Trophoblast cell (in vitro differentiated cells and primary cell): Measurements from ENCODE around the gene TMEM144.

Source experiments
- DNase-seq, 2 donors: peaks; one replicate each; pipeline ENCODE4 v3.0.0-alpha.2; 2016
- H2AFZ ChIP-seq: 2 replicates; pipeline ENCODE4 v1.6.1; 2013; ENCODE audit warnings: low read length, moderate library complexity, mild to moderate bottlenecking; ENCODE audit not compliant: insufficient read depth, poor library complexity
- H2AK5ac ChIP-seq: 2 replicates; pipeline ENCODE4 v1.6.1; 2013; ENCODE audit warnings: mild to moderate bottlenecking, low read length
- H2BK120ac ChIP-seq: 2 replicates; pipeline ENCODE4 v1.6.1; 2013; ENCODE audit warnings: low read length, mild to moderate bottlenecking, moderate library complexity; ENCODE audit not compliant: insufficient read depth, poor library complexity
- H2BK12ac ChIP-seq: 2 replicates; pipeline ENCODE4 v1.6.1; 2013; ENCODE audit warnings: mild to moderate bottlenecking, low read length, moderate library complexity
- H2BK5ac ChIP-seq: 2 replicates; pipeline ENCODE4 v1.6.1; 2013; ENCODE audit warnings: low read length, low read depth, moderate library complexity, mild to moderate bottlenecking; ENCODE audit not compliant: poor library complexity
- H3K14ac ChIP-seq: 2 replicates; pipeline ENCODE4 v1.6.1; 2013; ENCODE audit warnings: mild to moderate bottlenecking, low read length
- H3K18ac ChIP-seq: 2 replicates; pipeline ENCODE4 v1.6.1; 2013; ENCODE audit warnings: mild to moderate bottlenecking, low read length
- H3K23ac ChIP-seq: 2 replicates; pipeline ENCODE4 v1.6.1; 2013; ENCODE audit warnings: low read length
- H3K27ac ChIP-seq: 2 replicates; pipeline ENCODE4 v1.5.1; 2013; ENCODE audit warnings: low read depth, mild to moderate bottlenecking, inconsistent platforms, low read length, moderate library complexity
- H3K27me3 ChIP-seq: 2 replicates; pipeline ENCODE4 v1.6.1; 2013; ENCODE audit warnings: inconsistent platforms, mild to moderate bottlenecking, low read length, moderate library complexity; ENCODE audit not compliant: insufficient read depth
- H3K36me3 ChIP-seq, 2 experiments: 1 replicate in 1 of 2; 2 replicates in 1 of 2; pipeline ENCODE4 v1.6.1; 2013; ENCODE audit warnings: low read length in 2 of 2, mild to moderate bottlenecking in 2 of 2, moderate library complexity in 1 of 2; ENCODE audit not compliant: insufficient read depth in 2 of 2, control insufficient read depth in 1 of 2
- H3K4ac ChIP-seq: 2 replicates; pipeline ENCODE4 v1.6.1; 2013; ENCODE audit warnings: low read depth, mild to moderate bottlenecking, low read length, moderate library complexity
- H3K4me1 ChIP-seq, 2 experiments: 1 replicate in 1 of 2; 2 replicates in 1 of 2; pipeline ENCODE4 v1.6.1; 2013; ENCODE audit warnings: low read length in 2 of 2, mild to moderate bottlenecking in 2 of 2, moderate library complexity in 1 of 2; ENCODE audit not compliant: insufficient read depth in 2 of 2, control insufficient read depth in 1 of 2
- H3K4me2 ChIP-seq: 2 replicates; pipeline ENCODE4 v1.6.1; 2013; ENCODE audit warnings: inconsistent platforms, mild to moderate bottlenecking, low read length, moderate library complexity
- H3K4me3 ChIP-seq: 2 replicates; pipeline ENCODE4 v1.5.1; 2013; ENCODE audit warnings: mild to moderate bottlenecking, low read depth, low read length, inconsistent platforms
- H3K79me1 ChIP-seq: one replicate; pipeline ENCODE4 v1.6.1; 2013; ENCODE audit warnings: low read length
- H3K79me2 ChIP-seq: 2 replicates; pipeline ENCODE4 v1.6.1; 2013; ENCODE audit warnings: low read length, mild to moderate bottlenecking; ENCODE audit not compliant: control insufficient read depth, insufficient read depth, poor library complexity
- H3K9ac ChIP-seq: 2 replicates; pipeline ENCODE4 v1.6.1; 2013; ENCODE audit warnings: mild to moderate bottlenecking, low read length
- H3K9me3 ChIP-seq: 2 replicates; pipeline ENCODE4 v1.6.1; 2013; ENCODE audit warnings: low read depth, mild to moderate bottlenecking, control low read depth, inconsistent platforms, low read length; ENCODE audit not compliant: insufficient read depth
- H4K12ac ChIP-seq: 2 replicates; pipeline ENCODE4 v1.6.1; 2013; ENCODE audit warnings: low read depth, mild to moderate bottlenecking, low read length, moderate library complexity
- H4K8ac ChIP-seq: 2 replicates; pipeline ENCODE4 v1.6.1; 2013; ENCODE audit warnings: low read depth, mild to moderate bottlenecking, low read length, moderate library complexity
- H4K91ac ChIP-seq: one replicate; pipeline ENCODE4 v1.6.1; 2013; ENCODE audit warnings: low read depth, mild to moderate bottlenecking, low read length, moderate library complexity
- WGBS: extraction: QIAGEN DNeasy Blood & Tissue Kit; methylation state at CpG from one replicate; pipeline ENCODE4 v1.1.7; 2013; ENCODE audit warnings: missing lambda C conversion rate; ENCODE audit not compliant: insufficient read length, insufficient coverage; ENCODE audit errors: extremely low coverage; 5-methylcytosine and 5-hydroxymethylcytosine counted together

Gene TMEM144

GRCh38 chr4:158261480-158261879 lies 51.2 kb downstream of the TMEM144 start:
- no peak overlapping the region for H4K8ac ChIP-seq
- no peak overlapping the region for H3K4me2 ChIP-seq
- no peak overlapping the region for H3K27ac ChIP-seq
- H2AFZ ChIP-seq: no peak overlapping the region
- no peak overlapping the region for H3K18ac ChIP-seq
- no peaks in the 10 kb centered on the region for H3K27me3 ChIP-seq
- H3K79me1 ChIP-seq: no peaks in the 10 kb centered on the region
- no CpG with 5 or more reads among the region's 4 CpGs for WGBS
- no peak overlapping the region for H3K9ac ChIP-seq
- no peak overlapping the region for H2BK12ac ChIP-seq
- H3K4me3 ChIP-seq: no peak overlapping the region
- H3K4ac ChIP-seq: no peak overlapping the region
- no peaks in the 10 kb centered on the region for H3K36me3 ChIP-seq
- H3K9me3 ChIP-seq: no peaks in the 10 kb centered on the region
- no peak overlapping the region for H3K14ac ChIP-seq
- no peak for DNase-seq
- no peak overlapping the region for H4K91ac ChIP-seq
- H2AK5ac ChIP-seq: no peak overlapping the region
- no peak overlapping the region for H3K23ac ChIP-seq
- H3K4me1 ChIP-seq: no peaks in the 10 kb centered on the region
- no peak overlapping the region for H2BK5ac ChIP-seq
- no peaks in the 10 kb centered on the region for H3K79me2 ChIP-seq
- no peak overlapping the region for H2BK120ac ChIP-seq
- no peak overlapping the region for H4K12ac ChIP-seq

GRCh38 chr4:158268553-158268952 lies 58.3 kb downstream of the TMEM144 start:
- H2BK12ac ChIP-seq: no peak overlapping the region
- H3K36me3 ChIP-seq: no peaks in the 10 kb centered on the region
- H3K23ac ChIP-seq: no peak overlapping the region
- H3K4me2 ChIP-seq: no peak overlapping the region
- no peaks in the 10 kb centered on the region for H3K4me1 ChIP-seq
- H4K91ac ChIP-seq: no peak overlapping the region
- no peak overlapping the region for H2BK5ac ChIP-seq
- H3K79me1 ChIP-seq: no peaks in the 10 kb centered on the region
- no peak overlapping the region for H2AFZ ChIP-seq
- no CpG with 5 or more reads among the region's 2 CpGs for WGBS
- no peaks in the 10 kb centered on the region for H3K27me3 ChIP-seq
- H3K4ac ChIP-seq: no peak overlapping the region
- no peak overlapping the region for H4K8ac ChIP-seq
- H3K27ac ChIP-seq: no peak overlapping the region
- H3K9ac ChIP-seq: no peak overlapping the region
- DNase-seq: no peak
- no peak overlapping the region for H3K4me3 ChIP-seq
- no peak overlapping the region for H2BK120ac ChIP-seq
- H4K12ac ChIP-seq: no peak overlapping the region
- H3K14ac ChIP-seq: no peak overlapping the region
- no peak overlapping the region for H3K18ac ChIP-seq
- H3K9me3 ChIP-seq: no peaks in the 10 kb centered on the region
- no peak overlapping the region for H2AK5ac ChIP-seq
- H3K79me2 ChIP-seq: no peaks in the 10 kb centered on the region

GRCh38 chr4:158274636-158275035 lies 64.3 kb downstream of the TMEM144 start:
- Histone ChIP-seq H3K23ac (no peak overlapping the region), H3K27ac (no peak overlapping the region), H3K27me3 (no peaks in the 10 kb centered on the region), H2BK5ac (no peak overlapping the region), H3K79me2 (no peaks in the 10 kb centered on the region), H3K79me1 (no peaks in the 10 kb centered on the region), H4K91ac (no peak overlapping the region), H3K4ac (no peak overlapping the region), H3K4me2 (no peak overlapping the region), H2BK12ac (no peak overlapping the region), H3K36me3 (no peaks in the 10 kb centered on the region), H3K9ac (no peak overlapping the region), H3K4me1 (no peaks in the 10 kb centered on the region), H3K18ac (no peak overlapping the region), H3K14ac (no peak overlapping the region), H3K4me3 (no peak overlapping the region), H4K8ac (no peak overlapping the region), H3K9me3 (no peaks in the 10 kb centered on the region), H2AK5ac (no peak overlapping the region), H2AFZ (no peak overlapping the region), H4K12ac (no peak overlapping the region), H2BK120ac (no peak overlapping the region)
- WGBS: no CpG with 5 or more reads among the region's 5 CpGs
- DNase-seq: no peak

- H3K18ac ChIP-seq: no peak overlapping the region
- H3K4me3 ChIP-seq: no peak overlapping the region
- H3K9ac ChIP-seq: no peak overlapping the region
- DNase-seq: no peak
- H4K12ac ChIP-seq: no peak overlapping the region
- no peak overlapping the region for H4K91ac ChIP-seq
- H3K36me3 ChIP-seq: no peaks in the 10 kb centered on the region
- no peaks in the 10 kb centered on the region for H3K27me3 ChIP-seq
- no peaks in the 10 kb centered on the region for H3K79me2 ChIP-seq
- H3K4ac ChIP-seq: no peak overlapping the region
- no peak overlapping the region for H4K8ac ChIP-seq
- no peak overlapping the region for H2BK5ac ChIP-seq
- H2AK5ac ChIP-seq: no peak overlapping the region
- no peak overlapping the region for H2AFZ ChIP-seq
- WGBS: no CpG with 5 or more reads among the region's 8 CpGs
- no peak overlapping the region for H2BK12ac ChIP-seq
- H3K23ac ChIP-seq: no peak overlapping the region
- H3K9me3 ChIP-seq: no peaks in the 10 kb centered on the region
- no peak overlapping the region for H2BK120ac ChIP-seq
- no peak overlapping the region for H3K14ac ChIP-seq
- no peaks in the 10 kb centered on the region for H3K79me1 ChIP-seq
- no peak overlapping the region for H3K4me2 ChIP-seq
- H3K27ac ChIP-seq: no peak overlapping the region
- H3K4me1 ChIP-seq: no peaks in the 10 kb centered on the region
These were observed 67.3 kb downstream of the TMEM144 start for GRCh38 chr4:158277558-158277957.
